ENCODE measurements around the gene IFT25. TPM values are rescaled to one million over a fixed set of nuclear protein-coding genes. Genes with fewer than 3 reads are reported as not detected.
"Not testable (repeated sequence)": the region's sequence is repeated elsewhere in the genome, so short reads cannot be mapped to it uniquely, and the experiment has no call there.

Gene IFT25
- 48.5 and 49.9 TPM in 2 replicates for total RNA-seq (2014; rRNA removed; shearing (Covaris generic); ENCODE audit: low replicate concordance)

DNA sequence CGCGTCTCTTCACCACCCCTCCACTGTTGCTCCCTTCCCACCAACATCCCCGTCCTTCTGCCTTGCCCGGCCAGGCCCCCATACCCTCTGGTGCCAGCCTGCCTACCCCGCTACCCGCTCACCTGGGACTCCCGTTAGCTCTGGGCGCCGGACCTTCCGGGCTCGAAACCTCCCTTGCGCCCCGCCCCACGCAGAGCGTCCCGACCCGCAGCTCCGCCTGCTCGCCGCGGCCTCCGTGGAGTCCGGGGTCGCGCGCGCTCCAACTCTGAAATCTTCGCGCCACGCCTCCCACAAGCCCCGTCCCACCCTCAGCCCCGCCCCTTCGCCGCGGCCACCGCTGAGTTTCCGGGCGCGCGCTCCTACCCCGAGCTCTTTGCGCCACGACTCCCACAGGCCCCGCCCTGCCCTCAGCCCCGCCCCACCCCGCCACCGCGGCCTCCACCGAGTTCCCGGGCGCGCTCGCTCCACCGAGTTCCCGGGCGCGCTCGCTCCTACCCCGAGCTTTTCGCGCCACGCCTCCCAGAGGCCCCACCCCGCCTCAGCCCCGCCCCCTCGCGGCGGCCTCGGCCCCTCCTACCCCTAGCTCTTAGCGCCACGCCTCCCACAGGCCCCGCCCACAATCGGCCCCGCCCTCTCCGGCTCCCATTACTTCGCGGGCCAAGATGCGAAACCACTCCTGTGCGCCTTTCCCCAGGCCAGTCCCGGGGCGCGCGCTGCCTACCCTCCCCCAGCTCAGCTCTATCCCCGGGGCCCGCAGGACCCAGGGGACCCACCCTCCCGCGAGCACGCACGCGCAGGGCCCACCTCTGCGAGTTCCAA, at the start of gene IFT25:
Gene IFT25 (minus strand): TSS at position 267 of the 819 bp plus-strand sequence. CDS start 5,617 bp downstream, outside the sequence.
- DNase-seq (ENCODE audit: low read depth), result peak; percentile 91
- in situ Hi-C loops (cut with HindIII; ENCODE audit: low pct_unique_long_range_greater_than_20kb, low sequenced_read_pairs), result no loop called here

- in situ Hi-C loops (cut with HindIII; ENCODE audit: low pct_unique_long_range_greater_than_20kb, low sequenced_read_pairs); DNase-seq (ENCODE audit: low read depth): not testable (repeated sequence)
Observed at GRCh38 chr1:53994516-53994915, 49.0 kb upstream of the IFT25 start.

DNA sequence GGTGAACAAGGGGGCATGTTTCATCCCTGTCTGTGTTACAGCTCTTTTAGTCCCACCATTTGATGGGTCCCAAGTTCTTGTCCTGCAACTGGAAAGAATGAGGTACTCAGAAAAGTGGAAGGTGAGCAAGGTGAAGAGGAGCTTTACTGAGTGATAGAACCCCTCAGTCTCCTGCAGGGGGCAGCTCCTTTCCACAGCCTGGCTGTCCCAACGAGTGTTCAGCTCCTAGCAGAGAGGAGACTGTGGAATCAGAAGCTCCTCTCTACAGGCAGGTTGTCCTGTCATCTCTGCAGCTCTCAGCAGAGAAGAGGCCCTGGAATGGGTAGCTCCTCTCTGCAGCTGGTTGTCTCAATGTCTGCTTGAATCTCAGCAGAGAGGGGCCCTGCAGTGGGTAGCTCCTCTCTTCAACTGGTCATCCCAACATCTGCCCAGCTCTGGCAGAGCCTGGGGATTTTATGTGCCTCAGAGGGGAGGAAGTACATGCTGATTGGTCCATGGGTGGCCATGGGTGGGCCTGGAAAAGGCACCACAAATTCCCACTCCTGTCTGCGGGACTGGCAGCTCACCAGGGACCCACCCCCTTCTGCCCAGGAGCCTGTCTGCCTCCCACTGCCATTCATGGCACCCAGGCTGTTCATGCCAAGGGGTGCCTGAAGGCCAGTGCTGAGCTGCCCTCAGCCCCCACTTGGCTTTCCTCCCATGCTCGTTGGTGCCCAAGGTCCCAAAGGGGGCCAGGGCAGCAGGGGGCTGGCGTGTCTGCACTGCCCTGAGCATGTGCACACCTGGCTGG, 46.8 kb upstream of the IFT25 start:
- no peak for DNase-seq (ENCODE audit: low read depth)
- in situ Hi-C loops (cut with HindIII; ENCODE audit: low pct_unique_long_range_greater_than_20kb, low sequenced_read_pairs), result no loop called here

- in situ Hi-C loops (cut with HindIII; ENCODE audit: low pct_unique_long_range_greater_than_20kb, low sequenced_read_pairs), result no loop called here
Observed at GRCh38 chr1:53987880-53988279, 42.4 kb upstream of the IFT25 start.

DNA sequence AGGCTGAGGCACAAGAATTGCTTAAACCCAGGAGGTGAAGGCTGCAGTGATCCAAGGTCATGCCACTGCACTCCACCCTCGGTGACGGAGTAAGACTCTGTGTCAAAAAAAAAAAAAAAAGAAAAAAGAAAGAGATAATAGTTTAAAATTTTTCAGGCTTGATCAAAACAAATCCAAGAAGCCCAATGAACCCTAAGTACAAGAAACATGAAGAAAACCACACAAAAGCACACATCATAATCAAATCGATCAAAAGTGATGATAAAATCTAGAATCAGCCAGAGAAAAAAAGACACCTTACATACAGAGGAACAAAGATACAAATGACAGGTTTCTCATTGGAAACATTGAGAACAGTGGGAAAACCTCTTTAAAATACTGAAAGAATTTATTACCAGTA, 41.0 kb upstream of the IFT25 start:
- DNase-seq (ENCODE audit: low read depth), result no peak
- in situ Hi-C loops (cut with HindIII; ENCODE audit: low pct_unique_long_range_greater_than_20kb, low sequenced_read_pairs), result no loop called here

More at GRCh38 chr1:53987880-53988279, 42.4 kb upstream of the IFT25 start:
- no peak for DNase-seq (ENCODE audit: low read depth)

GRCh38 chr1:53984726-53985125, 39.2 kb upstream of the IFT25 start:
- in situ Hi-C loops (cut with HindIII; ENCODE audit: low pct_unique_long_range_greater_than_20kb, low sequenced_read_pairs), result no loop called here

GRCh38 chr1:53982763-53983104, 37.2 kb upstream of the IFT25 start:
- in situ Hi-C loops (cut with HindIII; ENCODE audit: low pct_unique_long_range_greater_than_20kb, low sequenced_read_pairs), result no loop called here
- DNase-seq (ENCODE audit: low read depth), result no peak

More at GRCh38 chr1:53984726-53985125, 39.2 kb upstream of the IFT25 start:
- no peak for DNase-seq (ENCODE audit: low read depth)

- DNase-seq (ENCODE audit: low read depth), result no peak
- in situ Hi-C loops (cut with HindIII; ENCODE audit: low pct_unique_long_range_greater_than_20kb, low sequenced_read_pairs), result no loop called here
Observed at GRCh38 chr1:53982034-53982762, 36.7 kb upstream of the IFT25 start.

GRCh38 chr1:53981220-53981619, 35.7 kb upstream of the IFT25 start:
- in situ Hi-C loops (cut with HindIII; ENCODE audit: low pct_unique_long_range_greater_than_20kb, low sequenced_read_pairs), result no loop called here
- DNase-seq (ENCODE audit: low read depth), result no peak

DNA sequence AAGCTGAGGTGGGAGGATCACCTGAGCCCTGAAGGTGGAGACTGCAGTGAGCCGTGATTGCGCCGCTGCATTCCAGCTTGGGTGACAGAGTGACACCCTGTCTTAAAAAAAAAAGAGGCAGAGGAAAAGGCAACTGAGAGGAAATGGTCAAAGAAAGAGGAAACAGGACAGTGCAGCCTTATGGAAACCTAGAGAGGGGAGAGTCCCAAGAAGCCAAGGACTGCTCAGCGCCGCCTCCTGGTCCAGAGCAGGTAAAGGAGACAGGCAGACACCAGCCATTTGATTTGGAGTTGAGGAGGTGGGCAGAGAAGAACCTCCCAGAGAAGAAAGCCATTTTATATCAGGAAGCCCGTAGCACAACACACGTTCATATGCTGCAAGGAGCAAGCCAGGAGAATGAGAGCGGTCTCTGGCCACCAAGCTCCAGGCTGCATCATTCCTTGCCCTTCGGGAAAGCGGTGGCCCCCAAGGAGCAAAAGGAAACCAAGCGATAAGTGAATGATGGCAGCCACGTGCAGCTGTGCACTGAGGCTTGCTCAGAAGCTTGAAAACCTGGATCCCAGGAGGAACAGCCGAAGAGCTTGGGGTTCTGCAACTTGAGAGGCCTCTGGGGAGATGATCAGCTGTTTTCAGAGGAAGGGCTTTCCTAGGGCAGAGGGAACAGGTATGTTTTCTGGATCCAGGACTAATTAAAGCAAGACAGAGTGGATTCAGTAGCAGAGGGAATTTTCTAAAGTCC, 34.4 kb upstream of the IFT25 start:
- in situ Hi-C loops (cut with HindIII; ENCODE audit: low pct_unique_long_range_greater_than_20kb, low sequenced_read_pairs), result no loop called here
- DNase-seq (ENCODE audit: low read depth), result no peak

DNA sequence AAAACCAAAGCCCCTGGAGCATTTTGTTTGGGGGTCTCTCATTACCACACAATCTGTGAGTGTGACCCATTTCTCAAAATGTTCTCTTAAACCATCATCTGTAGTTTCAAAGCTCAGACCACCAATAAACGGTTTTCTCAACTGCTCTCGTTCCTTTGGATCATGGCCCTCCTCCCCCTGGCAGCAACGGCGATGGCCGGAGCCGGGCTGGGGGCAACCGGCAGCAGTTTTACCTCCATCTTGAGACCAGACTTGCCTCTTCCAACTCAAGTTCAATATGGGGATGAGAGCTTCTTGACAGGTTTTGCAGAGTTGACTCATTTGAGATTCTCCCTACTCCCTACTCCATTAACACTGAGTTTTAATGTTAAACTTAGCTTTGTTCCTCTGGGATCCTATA, 30.4 kb upstream of the IFT25 start:
- in situ Hi-C loops (cut with HindIII; ENCODE audit: low pct_unique_long_range_greater_than_20kb, low sequenced_read_pairs), result no loop called here
- DNase-seq (ENCODE audit: low read depth), result no peak

- DNase-seq (ENCODE audit: low read depth), result no peak
- in situ Hi-C loops (cut with HindIII; ENCODE audit: low pct_unique_long_range_greater_than_20kb, low sequenced_read_pairs), result no loop called here
Observed at GRCh38 chr1:53971718-53972117, 26.2 kb upstream of the IFT25 start.

DNA sequence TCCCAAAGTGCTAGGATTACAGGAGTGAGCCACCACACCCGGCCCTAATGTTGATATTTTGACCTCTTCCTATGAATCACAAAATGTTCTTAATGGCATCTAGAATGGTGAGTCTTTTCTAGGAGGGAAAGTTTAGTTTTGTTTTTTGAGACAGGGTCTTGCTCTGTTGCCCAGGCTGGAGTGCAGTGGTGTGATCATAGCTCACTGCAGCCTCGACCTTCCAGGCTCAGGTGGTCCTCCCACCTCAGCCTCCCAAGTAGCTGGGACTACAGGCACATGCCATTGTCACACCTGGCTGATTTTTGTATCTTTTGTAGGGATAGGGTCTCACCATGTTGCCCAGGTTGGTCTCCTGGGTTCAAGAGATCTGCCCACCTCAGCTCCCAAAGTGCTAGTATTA, 23.8 kb upstream of the IFT25 start:
- DNase-seq (ENCODE audit: low read depth); in situ Hi-C loops (cut with HindIII; ENCODE audit: low pct_unique_long_range_greater_than_20kb, low sequenced_read_pairs): not testable (repeated sequence)

- in situ Hi-C loops (cut with HindIII; ENCODE audit: low pct_unique_long_range_greater_than_20kb, low sequenced_read_pairs), result no loop called here
- DNase-seq (ENCODE audit: low read depth), result peak; percentile 22
Observed at GRCh38 chr1:53968125-53968513, 22.6 kb upstream of the IFT25 start.

DNA sequence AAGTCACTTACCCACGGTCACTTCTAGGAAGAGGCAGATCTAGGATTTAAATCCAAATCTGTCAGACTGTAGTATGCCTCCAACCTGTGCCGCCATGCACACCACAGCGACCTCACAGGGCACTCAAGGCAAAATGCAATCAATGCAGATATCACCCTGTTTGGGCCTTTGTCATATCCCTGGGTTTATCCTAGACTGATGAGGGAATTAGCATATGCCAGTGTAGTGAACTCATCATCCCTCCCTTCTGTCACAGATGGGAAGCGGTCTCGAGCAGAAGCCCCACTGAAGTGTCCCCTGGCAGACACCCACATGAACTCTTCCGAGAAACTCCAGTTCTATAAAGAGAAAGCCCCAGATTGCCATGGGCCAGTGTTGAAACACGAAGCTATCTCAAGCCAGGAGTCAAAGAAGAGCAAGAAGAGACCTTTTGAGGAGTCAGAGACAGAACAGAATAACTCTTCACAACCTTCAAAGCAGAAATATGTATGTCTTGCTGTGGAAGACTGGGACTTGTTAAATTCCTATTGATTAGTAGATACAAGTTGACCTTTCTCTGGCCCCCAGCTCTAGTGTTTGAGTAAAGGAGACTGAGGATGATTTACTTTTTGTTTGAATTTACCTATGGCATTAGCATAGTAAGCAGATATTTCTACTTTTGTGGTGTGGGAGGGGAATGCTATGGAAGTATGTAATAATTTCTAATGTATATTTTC, 22.1 kb upstream of the IFT25 start:
- DNase-seq (ENCODE audit: low read depth), result no peak
- in situ Hi-C loops (cut with HindIII; ENCODE audit: low pct_unique_long_range_greater_than_20kb, low sequenced_read_pairs), result no loop called here

- DNase-seq (ENCODE audit: low read depth), result no peak
- in situ Hi-C loops (cut with HindIII; ENCODE audit: low pct_unique_long_range_greater_than_20kb, low sequenced_read_pairs), result no loop called here
Observed at GRCh38 chr1:53966794-53967193, 21.3 kb upstream of the IFT25 start.

DNA sequence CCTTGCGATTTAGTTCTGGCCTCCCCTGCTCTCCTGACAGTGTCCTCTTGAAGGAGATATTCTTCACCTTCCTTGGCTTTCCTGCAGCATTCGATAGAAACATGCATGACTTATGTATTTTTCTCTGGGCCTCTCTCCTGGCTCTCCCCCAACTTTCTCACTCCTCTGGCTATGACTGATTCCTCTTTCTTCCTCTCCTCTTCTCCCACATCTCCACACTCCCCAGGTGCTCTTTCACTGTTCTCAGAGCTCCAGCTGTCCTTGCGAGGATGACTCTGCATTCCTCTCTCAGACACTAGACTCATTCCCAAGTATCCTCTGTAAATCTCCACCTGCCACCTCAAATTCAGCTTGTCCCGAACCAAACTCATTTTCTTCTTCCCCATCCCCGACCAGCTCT, 18.6 kb upstream of the IFT25 start:
- in situ Hi-C loops (cut with HindIII; ENCODE audit: low pct_unique_long_range_greater_than_20kb, low sequenced_read_pairs), result no loop called here
- DNase-seq (ENCODE audit: low read depth), result no peak

GRCh38 chr1:53963460-53963859, 18.0 kb upstream of the IFT25 start:
- no peak for DNase-seq (ENCODE audit: low read depth)
- in situ Hi-C loops (cut with HindIII; ENCODE audit: low pct_unique_long_range_greater_than_20kb, low sequenced_read_pairs), result no loop called here
